ENCODE measurements around the gene UBXN11. TPM values are rescaled to one million over a fixed set of nuclear protein-coding genes. Genes with fewer than 3 reads are reported as not detected.

UBXN11 gene
- total and polyA plus RNA-seq, 3 donors from 2014 or later = 39.7 to 65.9 (median 51.7) TPM

DNA sequence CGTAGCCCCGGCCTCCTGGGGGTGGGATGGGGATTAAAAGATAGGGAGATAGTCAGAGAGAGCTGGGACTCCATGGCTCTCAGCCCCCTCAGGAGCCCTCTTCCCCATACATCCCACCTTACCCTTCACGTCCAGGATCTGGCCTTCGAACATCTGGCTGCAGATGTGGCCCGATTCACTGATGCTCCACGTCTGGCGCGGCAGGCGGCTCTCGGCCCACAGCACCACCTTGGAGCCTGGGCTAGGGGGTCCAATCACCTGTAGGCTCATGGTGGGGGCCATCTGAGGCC is 15.6 kb upstream of the UBXN11 start:
- TF ChIP-seq, protein P1, sequence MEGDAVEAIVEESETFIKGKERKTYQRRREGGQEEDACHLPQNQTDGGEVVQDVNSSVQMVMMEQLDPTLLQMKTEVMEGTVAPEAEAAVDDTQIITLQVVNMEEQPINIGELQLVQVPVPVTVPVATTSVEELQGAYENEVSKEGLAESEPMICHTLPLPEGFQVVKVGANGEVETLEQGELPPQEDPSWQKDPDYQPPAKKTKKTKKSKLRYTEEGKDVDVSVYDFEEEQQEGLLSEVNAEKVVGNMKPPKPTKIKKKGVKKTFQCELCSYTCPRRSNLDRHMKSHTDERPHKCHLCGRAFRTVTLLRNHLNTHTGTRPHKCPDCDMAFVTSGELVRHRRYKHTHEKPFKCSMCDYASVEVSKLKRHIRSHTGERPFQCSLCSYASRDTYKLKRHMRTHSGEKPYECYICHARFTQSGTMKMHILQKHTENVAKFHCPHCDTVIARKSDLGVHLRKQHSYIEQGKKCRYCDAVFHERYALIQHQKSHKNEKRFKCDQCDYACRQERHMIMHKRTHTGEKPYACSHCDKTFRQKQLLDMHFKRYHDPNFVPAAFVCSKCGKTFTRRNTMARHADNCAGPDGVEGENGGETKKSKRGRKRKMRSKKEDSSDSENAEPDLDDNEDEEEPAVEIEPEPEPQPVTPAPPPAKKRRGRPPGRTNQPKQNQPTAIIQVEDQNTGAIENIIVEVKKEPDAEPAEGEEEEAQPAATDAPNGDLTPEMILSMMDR (IDR thresholded peaks at IDR 0.05) = no peak
- TF ChIP-seq POLR2A (IDR thresholded peaks at IDR 0.05) = no peak
- H3K27ac ChIP-seq = no peak overlapping the region
- WGBS, 2 donors = 72 to 83% methylated on average over 8 to 10 of the region's 10 CpGs

DNA sequence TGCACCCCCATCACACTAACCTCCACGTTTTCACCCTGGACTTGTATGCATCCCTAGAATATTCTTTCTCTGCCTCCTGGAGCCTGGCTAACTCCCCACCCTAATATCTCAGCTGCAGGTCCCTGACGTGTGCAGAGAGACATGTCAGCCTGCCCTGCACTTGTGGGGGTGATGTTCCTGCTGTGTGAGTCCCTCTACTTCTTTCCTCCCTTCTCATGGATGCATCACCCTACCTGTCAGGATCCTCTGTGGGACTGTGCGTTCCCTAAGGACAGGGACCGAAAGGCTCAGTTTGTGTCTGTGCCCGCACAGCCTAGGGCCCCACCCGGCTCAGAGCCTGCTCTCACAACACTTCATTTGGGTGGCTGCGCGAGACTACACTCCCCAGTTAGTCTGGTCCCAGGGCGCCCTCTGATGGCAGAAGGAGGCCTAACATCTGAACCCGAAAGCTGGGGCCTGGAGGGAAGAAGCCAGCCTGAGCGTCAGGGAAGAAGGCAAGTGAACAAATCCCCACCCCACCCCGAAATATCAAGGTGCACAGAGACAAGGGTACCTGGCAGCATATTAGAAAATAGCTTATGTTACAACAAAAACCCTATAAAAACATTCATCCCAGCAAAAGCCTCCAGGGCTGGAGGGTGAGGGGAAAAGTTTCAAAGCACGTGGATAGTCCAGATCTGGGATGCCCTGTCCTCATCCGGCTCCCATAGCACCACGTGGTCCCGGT is 15.0 kb upstream of the UBXN11 start:
- H3K36me3 ChIP-seq (ENCODE audit: low read depth, missing control alignments) = no peaks in the 10 kb centered on the region
- DNase-seq = peak; percentile 95
- intact Hi-C loops (cut with DNase I; ENCODE audit: low total_unique reads) = loop anchor here (10.0 kb wide), 1 partner anchor 47 kb away; no protein-coding TSS in a partner anchor
- no peaks in the 10 kb centered on the region for H3K9me3 ChIP-seq
- no peaks in the 10 kb centered on the region for H3K4me1 ChIP-seq
- WGBS, 2 donors = 24 to 46% methylated on average over 16 of the region's 16 CpGs
- H3K4me3 ChIP-seq = no peak overlapping the region
- H3K27ac ChIP-seq = no peak overlapping the region
- H3K27me3 ChIP-seq = no peaks in the 10 kb centered on the region
- TF ChIP-seq, protein P1 (IDR thresholded peaks at IDR 0.05) = peak; percentile 66 to 79 (median 77)
- no peak for TF ChIP-seq POLR2A (IDR thresholded peaks at IDR 0.05)

More for the DNA sequence above, 15.6 kb upstream of the UBXN11 start:
- intact Hi-C loops (cut with DNase I; ENCODE audit: low total_unique reads) = loop anchor here (10.0 kb wide), 1 partner anchor 47 kb away; no protein-coding TSS in a partner anchor
- no peaks in the 10 kb centered on the region for H3K9me3 ChIP-seq
- H3K27me3 ChIP-seq = no peaks in the 10 kb centered on the region
- no peak overlapping the region for H3K4me3 ChIP-seq
- H3K36me3 ChIP-seq (ENCODE audit: low read depth, missing control alignments) = no peaks in the 10 kb centered on the region
- H3K4me1 ChIP-seq = no peaks in the 10 kb centered on the region
- DNase-seq = no peak

DNA sequence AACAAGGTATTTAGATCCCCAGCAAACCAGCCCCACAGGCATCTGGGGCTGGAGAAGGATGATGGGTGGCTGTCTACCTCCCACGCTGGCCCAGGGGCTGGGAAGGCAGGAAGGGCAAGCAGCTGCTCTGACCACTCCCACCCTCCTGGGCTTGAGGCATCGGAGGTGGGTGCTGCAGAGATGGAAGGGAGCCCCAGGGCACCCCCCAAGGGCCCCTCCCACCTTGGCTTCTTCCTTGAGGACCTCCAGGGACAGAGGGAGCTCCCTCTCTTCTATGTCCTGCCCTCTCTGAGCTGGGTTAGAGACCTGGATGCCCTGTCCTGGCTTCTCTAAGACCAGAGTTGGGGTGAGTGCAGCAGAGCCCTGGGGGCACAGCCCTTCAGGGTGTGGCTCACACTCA is 14.5 kb upstream of the UBXN11 start:
- intact Hi-C loops (cut with DNase I; ENCODE audit: low total_unique reads) = loop anchor here (10.0 kb wide), 1 partner anchor 46 kb away; no protein-coding TSS in a partner anchor
- TF ChIP-seq, protein P1 (IDR thresholded peaks at IDR 0.05) = no peak
- no peak for TF ChIP-seq POLR2A (IDR thresholded peaks at IDR 0.05)
- WGBS, 2 donors = 57 to 76% methylated on average over 2 of the region's 2 CpGs
- no peaks in the 10 kb centered on the region for H3K4me1 ChIP-seq
- H3K27me3 ChIP-seq = no peaks in the 10 kb centered on the region
- no peaks in the 10 kb centered on the region for H3K36me3 ChIP-seq (ENCODE audit: low read depth, missing control alignments)
- no peak overlapping the region for H3K27ac ChIP-seq
- no peak for DNase-seq
- H3K4me3 ChIP-seq = no peak overlapping the region
- H3K9me3 ChIP-seq = no peaks in the 10 kb centered on the region

DNA sequence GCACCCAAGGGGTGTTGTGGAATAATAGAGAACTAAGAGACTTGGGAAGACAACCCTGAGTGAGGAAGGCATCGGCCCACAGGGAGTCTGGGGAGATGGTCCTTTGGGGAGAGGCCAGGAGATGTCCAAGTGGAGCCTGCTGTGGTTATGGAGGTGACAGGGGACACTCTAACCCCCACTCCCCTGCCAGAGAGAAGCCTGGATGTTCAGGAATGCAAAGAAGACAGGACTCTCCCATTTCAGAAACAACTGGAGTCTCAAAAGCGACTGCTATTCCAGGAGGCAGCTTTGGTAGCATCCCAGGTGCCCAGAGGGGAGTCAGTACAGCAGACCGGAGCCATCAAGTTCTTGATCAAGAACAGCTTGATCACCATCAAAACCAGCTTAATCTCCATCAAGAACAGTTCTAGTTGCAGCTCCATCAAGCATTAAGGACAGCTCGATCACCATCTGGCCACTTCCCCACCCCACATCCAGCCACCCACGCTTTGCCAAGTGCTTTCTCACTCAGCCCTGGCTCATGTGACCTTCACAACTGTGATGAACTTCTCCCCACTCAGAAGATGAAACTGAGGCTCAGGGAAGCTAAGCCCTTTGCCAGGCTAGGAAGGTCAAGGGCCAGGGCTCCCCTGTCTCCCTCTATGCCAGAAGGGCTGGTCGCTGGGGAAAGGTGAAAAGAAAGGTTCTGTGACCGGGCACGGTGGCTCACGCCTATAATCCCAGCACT is 12.1 kb upstream of the UBXN11 start:
- DNase-seq = peak; percentile 22
- no peak overlapping the region for H3K4me3 ChIP-seq
- intact Hi-C loops (cut with DNase I; ENCODE audit: low total_unique reads) = no loop called here

More for the DNA sequence above, 12.1 kb upstream of the UBXN11 start:
- WGBS, 2 donors = 87 to 90% methylated on average over 9 of the region's 9 CpGs
- H3K27ac ChIP-seq = no peak overlapping the region
- TF ChIP-seq, protein P1 (IDR thresholded peaks at IDR 0.05) = no peak
- TF ChIP-seq POLR2A (IDR thresholded peaks at IDR 0.05) = no peak
- no peaks in the 10 kb centered on the region for H3K36me3 ChIP-seq (ENCODE audit: low read depth, missing control alignments)
- no peaks in the 10 kb centered on the region for H3K4me1 ChIP-seq
- H3K9me3 ChIP-seq = no peaks in the 10 kb centered on the region
- H3K27me3 ChIP-seq = no peaks in the 10 kb centered on the region
